GM23338 (cell line): Measurements from ENCODE around the gene CCR7. TPM values are rescaled to one million over a fixed set of nuclear protein-coding genes. Genes with fewer than 3 reads are reported as not detected.
A peak's percentile ranks its signal among the peaks of the same experiment; 100 is the strongest.

ENCODE experiments used
- ATAC-seq: fragments of 200-7000 bp; cut with Tn5 transposase; 3 replicates; pipeline ENCODE4 v1.9.1; 2020
- DNase-seq: peaks from one replicate; pipeline ENCODE4 v3.0.0-alpha.2; 2015; ENCODE audit warnings: low spot score
- H2AFZ ChIP-seq: fragments of 200-600 bp; sonication (generic); 2 replicates; pipeline ENCODE4 v1.8.0; 2016; ENCODE audit warnings: antibody characterized with exemption, mild to moderate bottlenecking, moderate library complexity
- H3F3A ChIP-seq: fragments of 200-600 bp; sonication (generic); replicated peaks from 2 replicates; pipeline ENCODE4 v1.8.0; 2017; ENCODE audit warnings: antibody characterized with exemption, mixed run types, low read depth
- H3K27ac ChIP-seq: fragments of 200-600 bp; sonication (generic); 2 replicates; pipeline ENCODE4 v1.6.1; 2016; ENCODE audit warnings: low read depth
- H3K27me3 ChIP-seq: fragments of 200-600 bp; sonication (generic); 2 replicates; pipeline ENCODE4 v1.8.0; 2016; ENCODE audit warnings: mild to moderate bottlenecking, mixed run types, moderate library complexity; ENCODE audit not compliant: insufficient read depth
- H3K36me3 ChIP-seq: fragments of 200-600 bp; sonication (generic); 2 replicates; pipeline ENCODE4 v1.8.0; 2016; ENCODE audit warnings: mild to moderate bottlenecking; ENCODE audit not compliant: insufficient read depth
- H3K4me1 ChIP-seq: fragments of 200-600 bp; sonication (generic); 2 replicates; pipeline ENCODE4 v1.8.0; 2016; ENCODE audit warnings: mild to moderate bottlenecking, moderate library complexity; ENCODE audit not compliant: insufficient read depth
- H3K4me2 ChIP-seq: fragments of 200-600 bp; sonication (generic); 2 replicates; pipeline ENCODE4 v1.7.1; 2017; ENCODE audit warnings: mixed run types
- H3K4me3 ChIP-seq: fragments of 200-600 bp; sonication (generic); 2 replicates; pipeline ENCODE4 v1.6.1; 2016; ENCODE audit warnings: mixed run types
- H3K79me2 ChIP-seq: fragments of 200-600 bp; sonication (generic); replicated peaks from 2 replicates; pipeline ENCODE4 v1.8.0; 2017; ENCODE audit warnings: mild to moderate bottlenecking; ENCODE audit not compliant: insufficient read depth
- H3K9me2 ChIP-seq: fragments of 200-600 bp; sonication (generic); 2 replicates; pipeline ENCODE4 v1.8.0; 2017; ENCODE audit not compliant: insufficient read depth
- H4K20me1 ChIP-seq: fragments of 200-600 bp; sonication (generic); replicated peaks from 2 replicates; pipeline ENCODE4 v1.8.0; 2017; ENCODE audit warnings: mild to moderate bottlenecking; ENCODE audit not compliant: insufficient read depth
- H3K27ac Mint-ChIP-seq: 2 replicates; pipeline ENCODE4 v1.8.0; 2020; ENCODE audit warnings: inconsistent platforms, mild to moderate bottlenecking, moderate library complexity, mixed read lengths
- H3K27me3 Mint-ChIP-seq: 3 replicates; pipeline ENCODE4 v1.8.0; 2022; ENCODE audit warnings: low read depth, mild to moderate bottlenecking, moderate library complexity, mixed read lengths, inconsistent platforms; ENCODE audit not compliant: insufficient read depth, poor library complexity
- H3K36me3 Mint-ChIP-seq: 3 replicates; pipeline ENCODE4 v1.8.0; 2021; ENCODE audit warnings: low read depth, mild to moderate bottlenecking, inconsistent platforms, moderate library complexity, mixed read lengths
- H3K4me1 Mint-ChIP-seq: 3 replicates; pipeline ENCODE4 v1.8.0; 2020; ENCODE audit warnings: mild to moderate bottlenecking, inconsistent platforms, mixed read lengths
- H3K4me3 Mint-ChIP-seq: 3 replicates; pipeline ENCODE4 v1.8.0; 2021; ENCODE audit warnings: moderate library complexity, mild to moderate bottlenecking, inconsistent platforms, mixed read lengths
- H3K9me3 Mint-ChIP-seq: 3 replicates; pipeline ENCODE4 v1.8.0; 2020; ENCODE audit warnings: moderate library complexity, mild to moderate bottlenecking, inconsistent platforms, mixed read lengths
- EZH2 ChIP-seq: fragments of 200-600 bp; sonication (generic); IDR thresholded peaks from one replicate; pipeline ENCODE4 v1.8.0; 2017; ENCODE audit warnings: antibody characterized with exemption, mild to moderate bottlenecking, low read depth; ENCODE audit not compliant: unreplicated experiment
- EZH2phosphoT487 ChIP-seq: fragments of 200-600 bp; sonication (generic); IDR thresholded peaks from one replicate; pipeline ENCODE4 v1.8.1; 2018; ENCODE audit warnings: antibody characterized with exemption; ENCODE audit not compliant: unreplicated experiment
- NANOG ChIP-seq: IDR thresholded peaks from 2 replicates; pipeline ENCODE4 v1.6.1; 2016; ENCODE audit warnings: antibody characterized with exemption, borderline replicate concordance
- ZNF114 ChIP-seq: fragments of 250-450 bp; sonication (Bioruptor Pico); IDR thresholded peaks from 2 replicates; pipeline ENCODE4 v1.5.0; 2020; ENCODE audit warnings: mild to moderate bottlenecking, moderate library complexity
- ZNF331 ChIP-seq: fragments of 250-450 bp; sonication (Bioruptor Pico); IDR thresholded peaks from 2 replicates; pipeline ENCODE4 v1.5.0; 2020; ENCODE audit warnings: low read depth, mild to moderate bottlenecking, moderate library complexity
- polyA plus RNA-seq: library from polyadenylated mRNA; unstranded; fragments of >200 nt; fragmentation: Nextera tagmentation; extraction: Ambion mirVana; gene quantifications from 2 replicates; pipeline ENCODE4 v1.2.1, GENCODE V29; 2016
- total RNA-seq: library from RNA; depleted of rRNA; stranded (reverse); fragments of >200 nt; shearing (Covaris generic); gene quantifications from 2 replicates; pipeline ENCODE4 v1.2.3, GENCODE V29; 2014
- TF ChIP-seq, protein P1 (sequence below): IDR thresholded peaks from one replicate; pipeline ENCODE4 v1.6.1; 2018; ENCODE audit warnings: antibody characterized with exemption; ENCODE audit not compliant: unreplicated experiment
- TF ChIP-seq, protein P2 (sequence below), 2 experiments: fragments of 200-600 bp in 1 of 2; sonication (generic) in 1 of 2; conservative IDR thresholded peaks; 2 replicates each; pipeline versions ENCODE4 v1.5.1 to v1.6.1; 2016 to 2017; ENCODE audit warnings: antibody characterized with exemption in 2 of 2, low read depth in 2 of 2, mild to moderate bottlenecking in 2 of 2, moderate library complexity in 1 of 2
- TF ChIP-seq, protein P3 (sequence below): IDR thresholded peaks from 2 replicates; pipeline ENCODE4 v1.6.1; 2016; ENCODE audit warnings: antibody characterized with exemption
- TF ChIP-seq, protein P4 (sequence below): fragments of 250-450 bp; sonication (Bioruptor Pico); IDR thresholded peaks from 2 replicates; pipeline ENCODE4 v1.5.0; 2020; ENCODE audit warnings: mild to moderate bottlenecking, moderate library complexity

The CCR7 gene
- total and polyA plus RNA-seq, 2 experiments from 2014 or later = 0.37 to 0.59 TPM

DNA sequence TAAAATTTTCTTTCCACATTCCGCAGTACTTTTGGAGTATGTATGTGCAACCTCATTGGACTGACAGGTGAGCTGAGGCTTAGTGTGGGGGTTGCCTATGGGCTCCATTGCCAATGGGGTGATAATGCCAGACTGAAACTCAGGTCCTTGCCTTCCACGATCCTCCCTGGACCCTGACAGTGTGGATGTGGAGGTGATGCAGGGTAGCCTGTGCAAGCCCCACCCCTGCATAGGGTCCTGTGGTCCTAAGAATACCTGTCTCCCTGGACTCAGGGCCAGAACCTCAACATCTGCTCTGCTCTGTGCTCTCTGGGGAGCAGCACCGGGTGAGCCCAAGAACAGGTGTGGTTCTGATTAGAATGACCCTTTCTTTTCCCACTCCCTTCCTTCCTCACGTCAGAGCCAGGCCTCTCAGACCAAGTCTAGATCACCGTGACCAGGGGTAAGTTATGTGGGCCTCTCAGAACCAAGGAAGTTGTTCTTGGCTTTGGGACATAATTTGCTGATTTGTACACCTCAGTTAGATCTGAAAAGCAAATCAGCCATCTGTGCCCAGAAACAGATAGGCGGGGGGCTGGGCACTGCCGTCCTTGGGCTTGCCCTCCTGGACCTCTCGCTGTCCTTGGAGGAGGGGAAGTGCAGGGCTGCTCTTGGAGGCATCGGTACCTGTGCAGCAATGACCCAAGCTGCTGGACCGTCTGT is 55.5 kb downstream of the CCR7 start (continued):
- TF ChIP-seq, protein P1, sequence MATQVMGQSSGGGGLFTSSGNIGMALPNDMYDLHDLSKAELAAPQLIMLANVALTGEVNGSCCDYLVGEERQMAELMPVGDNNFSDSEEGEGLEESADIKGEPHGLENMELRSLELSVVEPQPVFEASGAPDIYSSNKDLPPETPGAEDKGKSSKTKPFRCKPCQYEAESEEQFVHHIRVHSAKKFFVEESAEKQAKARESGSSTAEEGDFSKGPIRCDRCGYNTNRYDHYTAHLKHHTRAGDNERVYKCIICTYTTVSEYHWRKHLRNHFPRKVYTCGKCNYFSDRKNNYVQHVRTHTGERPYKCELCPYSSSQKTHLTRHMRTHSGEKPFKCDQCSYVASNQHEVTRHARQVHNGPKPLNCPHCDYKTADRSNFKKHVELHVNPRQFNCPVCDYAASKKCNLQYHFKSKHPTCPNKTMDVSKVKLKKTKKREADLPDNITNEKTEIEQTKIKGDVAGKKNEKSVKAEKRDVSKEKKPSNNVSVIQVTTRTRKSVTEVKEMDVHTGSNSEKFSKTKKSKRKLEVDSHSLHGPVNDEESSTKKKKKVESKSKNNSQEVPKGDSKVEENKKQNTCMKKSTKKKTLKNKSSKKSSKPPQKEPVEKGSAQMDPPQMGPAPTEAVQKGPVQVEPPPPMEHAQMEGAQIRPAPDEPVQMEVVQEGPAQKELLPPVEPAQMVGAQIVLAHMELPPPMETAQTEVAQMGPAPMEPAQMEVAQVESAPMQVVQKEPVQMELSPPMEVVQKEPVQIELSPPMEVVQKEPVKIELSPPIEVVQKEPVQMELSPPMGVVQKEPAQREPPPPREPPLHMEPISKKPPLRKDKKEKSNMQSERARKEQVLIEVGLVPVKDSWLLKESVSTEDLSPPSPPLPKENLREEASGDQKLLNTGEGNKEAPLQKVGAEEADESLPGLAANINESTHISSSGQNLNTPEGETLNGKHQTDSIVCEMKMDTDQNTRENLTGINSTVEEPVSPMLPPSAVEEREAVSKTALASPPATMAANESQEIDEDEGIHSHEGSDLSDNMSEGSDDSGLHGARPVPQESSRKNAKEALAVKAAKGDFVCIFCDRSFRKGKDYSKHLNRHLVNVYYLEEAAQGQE = no peak
- TF ChIP-seq EZH2phosphoT487 = no peak
- TF ChIP-seq, protein P2, sequence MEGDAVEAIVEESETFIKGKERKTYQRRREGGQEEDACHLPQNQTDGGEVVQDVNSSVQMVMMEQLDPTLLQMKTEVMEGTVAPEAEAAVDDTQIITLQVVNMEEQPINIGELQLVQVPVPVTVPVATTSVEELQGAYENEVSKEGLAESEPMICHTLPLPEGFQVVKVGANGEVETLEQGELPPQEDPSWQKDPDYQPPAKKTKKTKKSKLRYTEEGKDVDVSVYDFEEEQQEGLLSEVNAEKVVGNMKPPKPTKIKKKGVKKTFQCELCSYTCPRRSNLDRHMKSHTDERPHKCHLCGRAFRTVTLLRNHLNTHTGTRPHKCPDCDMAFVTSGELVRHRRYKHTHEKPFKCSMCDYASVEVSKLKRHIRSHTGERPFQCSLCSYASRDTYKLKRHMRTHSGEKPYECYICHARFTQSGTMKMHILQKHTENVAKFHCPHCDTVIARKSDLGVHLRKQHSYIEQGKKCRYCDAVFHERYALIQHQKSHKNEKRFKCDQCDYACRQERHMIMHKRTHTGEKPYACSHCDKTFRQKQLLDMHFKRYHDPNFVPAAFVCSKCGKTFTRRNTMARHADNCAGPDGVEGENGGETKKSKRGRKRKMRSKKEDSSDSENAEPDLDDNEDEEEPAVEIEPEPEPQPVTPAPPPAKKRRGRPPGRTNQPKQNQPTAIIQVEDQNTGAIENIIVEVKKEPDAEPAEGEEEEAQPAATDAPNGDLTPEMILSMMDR (conservative IDR thresholded peaks at IDR 0.05; ENCODE audit: low read depth in 2 of 2) = no peak
- TF ChIP-seq ZNF114 (CRISPR knock-in tag) = no peak
- no peak for TF ChIP-seq ZNF331 (CRISPR knock-in tag)
- TF ChIP-seq, protein P3, sequence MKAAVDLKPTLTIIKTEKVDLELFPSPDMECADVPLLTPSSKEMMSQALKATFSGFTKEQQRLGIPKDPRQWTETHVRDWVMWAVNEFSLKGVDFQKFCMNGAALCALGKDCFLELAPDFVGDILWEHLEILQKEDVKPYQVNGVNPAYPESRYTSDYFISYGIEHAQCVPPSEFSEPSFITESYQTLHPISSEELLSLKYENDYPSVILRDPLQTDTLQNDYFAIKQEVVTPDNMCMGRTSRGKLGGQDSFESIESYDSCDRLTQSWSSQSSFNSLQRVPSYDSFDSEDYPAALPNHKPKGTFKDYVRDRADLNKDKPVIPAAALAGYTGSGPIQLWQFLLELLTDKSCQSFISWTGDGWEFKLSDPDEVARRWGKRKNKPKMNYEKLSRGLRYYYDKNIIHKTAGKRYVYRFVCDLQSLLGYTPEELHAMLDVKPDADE = no peak

DNA sequence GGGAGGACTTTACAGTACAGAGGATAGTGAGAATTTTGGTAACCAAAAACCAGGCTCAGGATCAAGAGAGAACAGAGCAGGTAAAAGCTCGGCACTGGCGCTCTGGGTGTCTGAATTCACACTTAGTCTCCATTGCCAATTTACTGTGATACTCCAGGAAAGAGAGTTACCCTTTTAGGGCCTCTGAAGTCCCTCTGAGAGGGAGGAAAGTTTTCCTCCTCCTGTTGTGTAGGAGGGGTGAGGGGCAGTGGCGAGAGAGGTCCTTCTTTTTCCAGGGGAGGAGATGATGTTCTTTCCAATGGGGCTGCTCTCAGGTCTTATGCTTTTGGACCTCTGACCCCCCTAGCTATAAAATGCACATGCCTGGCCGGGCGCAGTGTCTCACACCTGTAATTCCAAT is 58.5 kb downstream of the CCR7 start:
- no peak for DNase-seq
- Mint-ChIP-seq H3K36me3 (no peaks in the 10 kb centered on the region), H3K9me3 (no peaks in the 10 kb centered on the region), H3K27ac (no peak overlapping the region), H3K4me3 (no peak overlapping the region), H3K4me1 (peaks cover 20% of the 10 kb centered on the region), H3K27me3 (peaks cover 6% of the 10 kb centered on the region)
- no peaks in the 10 kb centered on the region for H3F3A ChIP-seq
- 0 out of 2 replicates have a peak overlapping the region, but pooled peaks have one; percentile 29 for H3K4me2 ChIP-seq
- no peaks in the 10 kb centered on the region for H3K79me2 ChIP-seq
- no peak overlapping the region for H3K27ac ChIP-seq
- H3K36me3 ChIP-seq = no peaks in the 10 kb centered on the region
- H3K4me1 ChIP-seq = no peaks in the 10 kb centered on the region
- no peaks in the 10 kb centered on the region for H3K9me2 ChIP-seq
- no peaks in the 10 kb centered on the region for H4K20me1 ChIP-seq
- 0 out of 2 replicates have a peak overlapping the region, but pooled peaks have one; percentile 56 for H2AFZ ChIP-seq
- H3K4me3 ChIP-seq = no peak overlapping the region
- ATAC-seq = no peak
- no peaks in the 10 kb centered on the region for H3K27me3 ChIP-seq
- TF ChIP-seq EZH2 (no peak), EZH2phosphoT487 (no peak), ZNF114 (CRISPR knock-in tag) (no peak), NANOG (no peak)
- TF ChIP-seq, protein P4, sequence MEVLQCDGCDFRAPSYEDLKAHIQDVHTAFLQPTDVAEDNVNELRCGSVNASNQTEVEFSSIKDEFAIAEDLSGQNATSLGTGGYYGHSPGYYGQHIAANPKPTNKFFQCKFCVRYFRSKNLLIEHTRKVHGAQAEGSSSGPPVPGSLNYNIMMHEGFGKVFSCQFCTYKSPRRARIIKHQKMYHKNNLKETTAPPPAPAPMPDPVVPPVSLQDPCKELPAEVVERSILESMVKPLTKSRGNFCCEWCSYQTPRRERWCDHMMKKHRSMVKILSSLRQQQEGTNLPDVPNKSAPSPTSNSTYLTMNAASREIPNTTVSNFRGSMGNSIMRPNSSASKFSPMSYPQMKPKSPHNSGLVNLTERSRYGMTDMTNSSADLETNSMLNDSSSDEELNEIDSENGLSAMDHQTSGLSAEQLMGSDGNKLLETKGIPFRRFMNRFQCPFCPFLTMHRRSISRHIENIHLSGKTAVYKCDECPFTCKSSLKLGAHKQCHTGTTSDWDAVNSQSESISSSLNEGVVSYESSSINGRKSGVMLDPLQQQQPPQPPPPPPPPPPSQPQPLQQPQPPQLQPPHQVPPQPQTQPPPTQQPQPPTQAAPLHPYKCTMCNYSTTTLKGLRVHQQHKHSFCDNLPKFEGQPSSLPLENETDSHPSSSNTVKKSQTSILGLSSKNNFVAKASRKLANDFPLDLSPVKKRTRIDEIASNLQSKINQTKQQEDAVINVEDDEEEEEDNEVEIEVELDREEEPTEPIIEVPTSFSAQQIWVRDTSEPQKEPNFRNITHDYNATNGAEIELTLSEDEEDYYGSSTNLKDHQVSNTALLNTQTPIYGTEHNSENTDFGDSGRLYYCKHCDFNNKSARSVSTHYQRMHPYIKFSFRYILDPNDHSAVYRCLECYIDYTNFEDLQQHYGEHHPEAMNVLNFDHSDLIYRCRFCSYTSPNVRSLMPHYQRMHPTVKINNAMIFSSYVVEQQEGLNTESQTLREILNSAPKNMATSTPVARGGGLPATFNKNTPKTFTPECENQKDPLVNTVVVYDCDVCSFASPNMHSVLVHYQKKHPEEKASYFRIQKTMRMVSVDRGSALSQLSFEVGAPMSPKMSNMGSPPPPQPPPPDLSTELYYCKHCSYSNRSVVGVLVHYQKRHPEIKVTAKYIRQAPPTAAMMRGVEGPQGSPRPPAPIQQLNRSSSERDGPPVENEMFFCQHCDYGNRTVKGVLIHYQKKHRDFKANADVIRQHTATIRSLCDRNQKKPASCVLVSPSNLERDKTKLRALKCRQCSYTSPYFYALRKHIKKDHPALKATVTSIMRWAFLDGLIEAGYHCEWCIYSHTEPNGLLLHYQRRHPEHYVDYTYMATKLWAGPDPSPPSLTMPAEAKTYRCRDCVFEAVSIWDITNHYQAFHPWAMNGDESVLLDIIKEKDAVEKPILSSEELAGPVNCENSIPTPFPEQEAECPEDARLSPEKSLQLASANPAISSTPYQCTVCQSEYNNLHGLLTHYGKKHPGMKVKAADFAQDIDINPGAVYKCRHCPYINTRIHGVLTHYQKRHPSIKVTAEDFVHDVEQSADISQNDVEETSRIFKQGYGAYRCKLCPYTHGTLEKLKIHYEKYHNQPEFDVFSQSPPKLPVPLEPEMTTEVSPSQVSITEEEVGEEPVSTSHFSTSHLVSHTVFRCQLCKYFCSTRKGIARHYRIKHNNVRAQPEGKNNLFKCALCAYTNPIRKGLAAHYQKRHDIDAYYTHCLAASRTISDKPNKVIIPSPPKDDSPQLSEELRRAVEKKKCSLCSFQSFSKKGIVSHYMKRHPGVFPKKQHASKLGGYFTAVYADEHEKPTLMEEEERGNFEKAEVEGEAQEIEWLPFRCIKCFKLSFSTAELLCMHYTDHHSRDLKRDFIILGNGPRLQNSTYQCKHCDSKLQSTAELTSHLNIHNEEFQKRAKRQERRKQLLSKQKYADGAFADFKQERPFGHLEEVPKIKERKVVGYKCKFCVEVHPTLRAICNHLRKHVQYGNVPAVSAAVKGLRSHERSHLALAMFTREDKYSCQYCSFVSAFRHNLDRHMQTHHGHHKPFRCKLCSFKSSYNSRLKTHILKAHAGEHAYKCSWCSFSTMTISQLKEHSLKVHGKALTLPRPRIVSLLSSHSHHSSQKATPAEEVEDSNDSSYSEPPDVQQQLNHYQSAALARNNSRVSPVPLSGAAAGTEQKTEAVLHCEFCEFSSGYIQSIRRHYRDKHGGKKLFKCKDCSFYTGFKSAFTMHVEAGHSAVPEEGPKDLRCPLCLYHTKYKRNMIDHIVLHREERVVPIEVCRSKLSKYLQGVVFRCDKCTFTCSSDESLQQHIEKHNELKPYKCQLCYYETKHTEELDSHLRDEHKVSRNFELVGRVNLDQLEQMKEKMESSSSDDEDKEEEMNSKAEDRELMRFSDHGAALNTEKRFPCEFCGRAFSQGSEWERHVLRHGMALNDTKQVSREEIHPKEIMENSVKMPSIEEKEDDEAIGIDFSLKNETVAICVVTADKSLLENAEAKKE (CRISPR knock-in tag) = no peak
- TF ChIP-seq, protein P3 = no peak
